Adrenal gland (tissue), 12 donors: ENCODE results near the gene TMEM151B. TPM values are rescaled to one million over a fixed set of nuclear protein-coding genes. Genes with fewer than 3 reads are reported as not detected.

Experiments
- DNase-seq, 7 donors: peaks; one replicate each; pipeline ENCODE4 v3.0.0-alpha.2; 2019 to 2020
- H3K27ac ChIP-seq, 5 donors: fragments of 200-600 bp; sonication (generic) in 4 of 5; 1 replicate in 3 of 5; 2 replicates in 2 of 5; pipeline versions ENCODE4 v1.5.1 to v1.8.0; 2016 to 2020; ENCODE audit warnings: mild to moderate bottlenecking in 1 of 5
- H3K27me3 ChIP-seq: fragments of 200-600 bp; 2 replicates; pipeline ENCODE4 v1.8.0; 2021
- H3K36me3 ChIP-seq, 2 donors: fragments of 200-600 bp; replicated peaks in 1 of 2; 1 replicate in 1 of 2; 2 replicates in 1 of 2; pipeline versions ENCODE4 v1.5.1 to v1.8.0; 2018 to 2022
- H3K4me1 ChIP-seq, 2 donors: fragments of 200-600 bp; replicated peaks in 1 of 2; 1 replicate in 1 of 2; 2 replicates in 1 of 2; pipeline versions ENCODE4 v1.5.1 to v1.8.0; 2018 to 2021
- H3K4me3 ChIP-seq, 4 donors: fragments of 200-600 bp; sonication (generic) in 3 of 4; one replicate each; pipeline ENCODE4 v1.5.1; 2016 to 2018
- H3K9me3 ChIP-seq, 3 donors: fragments of 200-600 bp; sonication (generic) in 1 of 3; replicated peaks in 1 of 3; 1 replicate in 2 of 3; 2 replicates in 1 of 3; pipeline versions ENCODE4 v1.5.1 to v1.8.0; 2016 to 2021
- POLR2A ChIP-seq, 2 donors: fragments of 450-650 bp; IDR thresholded peaks; one replicate each; pipeline ENCODE4 v1.6.1; 2017; ENCODE audit warnings: antibody characterized with exemption in 2 of 2, mild to moderate bottlenecking in 2 of 2, moderate library complexity in 1 of 2
- WGBS, 4 donors: extraction: QIAGEN DNeasy Blood & Tissue Kit in 2 of 4; methylation state at CpG; one replicate each; pipeline versions ENCODE4 v1.1.5 to v1.1.7; 2013 to 2017; 5-methylcytosine and 5-hydroxymethylcytosine counted together
- intact Hi-C, 2 donors: fragments of 100-400 bp; cut with DNase I; formaldehyde crosslinking; loops; one replicate each; pipeline versions ENCODE4 v1.14.1 to v1.15.0; 2022 to 2023
- microRNA counts, 2 donors: library from miRNA; unstranded; fragments of <30 nt; microRNA quantifications; one replicate each; lab custom pipeline; 2016
- polyA plus RNA-seq, 3 donors: library from polyadenylated mRNA; stranded (reverse); fragments of 200-250 nt in 2 of 3; fragments of 350-450 nt in 1 of 3; fragmentation: Illumina TruSeq in 1 of 3; extraction: RNeasy Lipid Tissue Mini Kit (QIAGEN cat#74804) in 1 of 3; gene quantifications; one replicate each; pipeline ENCODE4 v1.2.3, GENCODE V29; 2013 to 2014
- total RNA-seq, 9 donors: library from RNA; depleted of rRNA in 4 of 9; stranded (reverse); fragments of >200 nt in 4 of 9; fragments of 120-200 nt in 1 of 9; fragmentation: NEBNext Ultra II Directional in 1 of 9; extraction: Animal tissue kit (Norgen Biotek cat#: 25700) in 1 of 9; gene quantifications; one replicate each; pipeline versions ENCODE4 v1.1.0 to v1.2.4, GENCODE V29; 2013 to 2023
- TF ChIP-seq, protein P1 (sequence below), 6 experiments: fragments of 450-650 bp in 4 of 6; fragments of 200-600 bp in 2 of 6; sonication (generic) in 1 of 6; IDR thresholded peaks; 1 replicate in 5 of 6; 2 replicates in 1 of 6; pipeline versions ENCODE4 v1.5.1 to v1.8.0; 2016 to 2021; ENCODE audit warnings: antibody characterized with exemption in 6 of 6, mild to moderate bottlenecking in 2 of 6, moderate library complexity in 1 of 6
- donor health status: healthy with polysubstance abuse.
- donor health status: Bipolar disorder and iron deficiency.
- donor health status: DM: yes; HTN: yes; CAD: no.
- donor health status: DM: no; HTN: no; CAD: no.
- donor health status: DM: no; HTN: no; CAD: no.
- donor health status: DM: yes; HTN: yes; CAD: no.

TMEM151B gene
- total and polyA plus RNA-seq, 12 donors = 0.07 to 3.9 (median 0.79) TPM; not detected in 2

DNA sequence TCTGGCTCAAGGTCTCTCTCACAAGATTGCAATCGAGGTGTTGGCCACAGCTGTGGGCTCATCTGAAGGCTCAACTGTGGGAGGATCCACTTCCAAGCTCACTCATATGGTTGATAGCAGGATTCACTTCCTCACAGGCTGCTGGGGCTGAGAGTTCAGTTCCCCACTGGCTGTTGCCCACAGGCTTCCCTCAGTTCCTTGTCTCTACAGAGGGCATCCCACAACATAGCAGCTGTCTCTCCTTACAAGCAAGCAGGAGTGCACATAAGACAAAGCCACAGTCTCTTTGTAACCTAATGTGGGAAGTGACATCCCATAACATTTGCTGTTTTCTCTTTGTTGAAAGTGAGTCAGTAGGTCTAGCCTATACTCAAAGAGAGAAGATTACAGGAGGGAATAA lies 86.2 kb downstream of the TMEM151B start:
- Histone ChIP-seq H3K9me3 (no peaks in the 10 kb centered on the region), H3K4me3 (no peak overlapping the region), H3K27ac (no peak overlapping the region), H3K4me1 (no peaks in the 10 kb centered on the region), H3K27me3 (no peaks in the 10 kb centered on the region), H3K36me3 (no peaks in the 10 kb centered on the region)
- 22 to 53% (median 40%) methylated on average over 1 of the region's 1 CpG for WGBS, 4 donors
- intact Hi-C loops = no loop called here
- DNase-seq = no peak
- TF ChIP-seq POLR2A (IDR thresholded peaks at IDR 0.05) = no peak
- TF ChIP-seq, protein P1, sequence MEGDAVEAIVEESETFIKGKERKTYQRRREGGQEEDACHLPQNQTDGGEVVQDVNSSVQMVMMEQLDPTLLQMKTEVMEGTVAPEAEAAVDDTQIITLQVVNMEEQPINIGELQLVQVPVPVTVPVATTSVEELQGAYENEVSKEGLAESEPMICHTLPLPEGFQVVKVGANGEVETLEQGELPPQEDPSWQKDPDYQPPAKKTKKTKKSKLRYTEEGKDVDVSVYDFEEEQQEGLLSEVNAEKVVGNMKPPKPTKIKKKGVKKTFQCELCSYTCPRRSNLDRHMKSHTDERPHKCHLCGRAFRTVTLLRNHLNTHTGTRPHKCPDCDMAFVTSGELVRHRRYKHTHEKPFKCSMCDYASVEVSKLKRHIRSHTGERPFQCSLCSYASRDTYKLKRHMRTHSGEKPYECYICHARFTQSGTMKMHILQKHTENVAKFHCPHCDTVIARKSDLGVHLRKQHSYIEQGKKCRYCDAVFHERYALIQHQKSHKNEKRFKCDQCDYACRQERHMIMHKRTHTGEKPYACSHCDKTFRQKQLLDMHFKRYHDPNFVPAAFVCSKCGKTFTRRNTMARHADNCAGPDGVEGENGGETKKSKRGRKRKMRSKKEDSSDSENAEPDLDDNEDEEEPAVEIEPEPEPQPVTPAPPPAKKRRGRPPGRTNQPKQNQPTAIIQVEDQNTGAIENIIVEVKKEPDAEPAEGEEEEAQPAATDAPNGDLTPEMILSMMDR (IDR thresholded peaks at IDR 0.05) = no peak

MicroRNA genes within 50 kb of the gene (microRNA counts, 767-probe panel; counts per million panel counts)
- 0 counts per million in 2 donors for microRNA hsa-miR-4647 (lab: Ali Mortazavi, UCI)

Other genes starting within 250 kb of the TMEM151B start
- gene MRPL14, start 143.0 kb upstream of the TMEM151B start, total RNA-seq = 10 to 100 TPM; 29.0 to 94.6 (median 45.7) TPM
- gene MRPL14, start 143.0 kb upstream of the TMEM151B start, polyA plus RNA-seq = 10 to 100 TPM; 22.0 to 77.0 (median 64.4) TPM
- gene TMEM63B, start 142.9 kb upstream of the TMEM151B start, total RNA-seq = 10 to 100 TPM; 27.0 to 51.7 (median 37.2) TPM
- gene TMEM63B, start 142.9 kb upstream of the TMEM151B start, polyA plus RNA-seq = 10 to 100 TPM; 18.1 to 49.8 (median 33.2) TPM
- gene CAPN11, start 111.6 kb upstream of the TMEM151B start, total RNA-seq = 1 to 10 TPM in 3 of 9 donors, under 1 TPM in 4, not detected in 2; 0.14 to 2.4 (median 0.83) TPM
- gene CAPN11, start 111.6 kb upstream of the TMEM151B start, polyA plus RNA-seq = 1 to 10 TPM in 2 of 3 donors, under 1 TPM in 1; 0.35 to 1.5 (median 1.1) TPM
- gene MYMX, start 53.5 kb upstream of the TMEM151B start, total RNA-seq = under 1 TPM in 1 of 9 donors, not detected in 8; 0.39 TPM
- gene MYMX, start 53.5 kb upstream of the TMEM151B start, polyA plus RNA-seq = under 1 TPM in 1 of 3 donors, not detected in 2; 0.94 TPM
- gene SLC29A1, start 46.9 kb upstream of the TMEM151B start, total RNA-seq = 100 to 1,000 TPM in 8 of 9 donors, 10 to 100 TPM in 1; 48.6 to 356 (median 162) TPM
- 100 to 1,000 TPM in 2 of 3 donors, 10 to 100 TPM in 1; 51.9 to 113 (median 108) TPM for gene SLC29A1, start 46.9 kb upstream of the TMEM151B start, polyA plus RNA-seq
- gene HSP90AB1, start 23.3 kb upstream of the TMEM151B start, total RNA-seq = 1,000 to 10,000 TPM in 4 of 9 donors, 100 to 1,000 TPM in 5; 692 to 1,671 (median 883) TPM
- 1,000 to 10,000 TPM in 1 of 3 donors, 100 to 1,000 TPM in 2; 275 to 2,249 (median 420) TPM for gene HSP90AB1, start 23.3 kb upstream of the TMEM151B start, polyA plus RNA-seq
- gene SLC35B2, start 12.9 kb upstream of the TMEM151B start, total RNA-seq = 10 to 100 TPM; 48.5 to 79.8 (median 61.0) TPM
- 10 to 100 TPM; 12.7 to 37.5 (median 19.3) TPM for gene SLC35B2, start 12.9 kb upstream of the TMEM151B start, polyA plus RNA-seq
- gene NFKBIE, start 4.9 kb upstream of the TMEM151B start, total RNA-seq = 10 to 100 TPM in 5 of 9 donors, 1 to 10 TPM in 4; 4.8 to 31.2 (median 10.2) TPM
- gene NFKBIE, start 4.9 kb upstream of the TMEM151B start, polyA plus RNA-seq = 10 to 100 TPM in 2 of 3 donors, 1 to 10 TPM in 1; 5.8 to 17.0 (median 10.5) TPM
- 10 to 100 TPM in 5 of 9 donors, 1 to 10 TPM in 4; 7.4 to 15.9 (median 11.1) TPM for gene AARS2, start 42.9 kb downstream of the TMEM151B start, total RNA-seq
- gene AARS2, start 42.9 kb downstream of the TMEM151B start, polyA plus RNA-seq = 10 to 100 TPM in 1 of 3 donors, 1 to 10 TPM in 2; 5.3 to 10.1 (median 6.2) TPM
- not detected for gene SPATS1, start 72.2 kb downstream of the TMEM151B start, total RNA-seq
- under 1 TPM in 1 of 3 donors, not detected in 2; 0.15 TPM for gene SPATS1, start 72.2 kb downstream of the TMEM151B start, polyA plus RNA-seq
- 10 to 100 TPM; 13.8 to 39.3 (median 20.8) TPM for gene CDC5L, start 117.3 kb downstream of the TMEM151B start, total RNA-seq
- 10 to 100 TPM in 1 of 3 donors, 1 to 10 TPM in 2; 5.6 to 33.6 (median 5.9) TPM for gene CDC5L, start 117.3 kb downstream of the TMEM151B start, polyA plus RNA-seq